H1 (cell line): ENCODE measurements around the gene HEBP2.

Experiments
- ATF3 ChIP-seq: IDR thresholded peaks from 2 replicates; pipeline ENCODE4 v1.6.1; 2011; ENCODE audit warnings: low read depth, mild to moderate bottlenecking, low read length; ENCODE audit not compliant: insufficient read depth
- CHD1 ChIP-seq: IDR thresholded peaks from 2 replicates; pipeline ENCODE4 v1.6.1; 2012; ENCODE audit warnings: low read depth, low read length, improper control_type of control experiment
- CHD7 ChIP-seq: fragments of 300-600 bp; sonication (generic); IDR thresholded peaks from 2 replicates; pipeline ENCODE4 v1.7.1; 2012; ENCODE audit warnings: low read length, moderate library complexity, mild to moderate bottlenecking, inconsistent platforms; ENCODE audit not compliant: insufficient replicate concordance
- GTF2F1 ChIP-seq: IDR thresholded peaks from 2 replicates; pipeline ENCODE4 v1.6.1; 2012; ENCODE audit warnings: low read depth, low read length, improper control_type of control experiment, borderline replicate concordance
- JUN ChIP-seq: IDR thresholded peaks from 2 replicates; pipeline ENCODE4 v1.6.1; 2011; ENCODE audit warnings: low read depth, mild to moderate bottlenecking, improper control_type of control experiment, low read length
- KDM1A ChIP-seq: fragments of 200-600, 300-600 bp; sonication (generic); IDR thresholded peaks from 2 replicates; pipeline ENCODE4 v1.7.1; 2016; ENCODE audit warnings: mild to moderate bottlenecking, low read length, borderline replicate concordance
- POLR2A ChIP-seq, 2 experiments: IDR thresholded peaks; 1 replicate in 1 of 2; 2 replicates in 1 of 2; pipeline ENCODE4 v1.6.1; 2011; ENCODE audit warnings: low read depth in 2 of 2, low read length in 2 of 2, mild to moderate bottlenecking in 2 of 2; ENCODE audit errors: control extremely low read depth in 1 of 2
- POLR2AphosphoS5 ChIP-seq: IDR thresholded peaks from 2 replicates; pipeline ENCODE4 v1.6.1; 2011; ENCODE audit warnings: low read depth, low read length
- RXRA ChIP-seq: IDR thresholded peaks from 2 replicates; pipeline ENCODE4 v1.6.1; 2011; ENCODE audit warnings: low read depth, mild to moderate bottlenecking, low read length, moderate library complexity; ENCODE audit not compliant: insufficient read depth
- SIN3A ChIP-seq, 2 experiments: IDR thresholded peaks in 1 of 2; conservative IDR thresholded peaks in 1 of 2; 2 replicates each; pipeline ENCODE4 v1.6.1; 2011 to 2012; ENCODE audit warnings: low read length in 2 of 2, improper control_type of control experiment in 1 of 2, low read depth in 1 of 2, mild to moderate bottlenecking in 1 of 2
- SUZ12 ChIP-seq: fragments of 200-600 bp; sonication (generic); IDR thresholded peaks from 2 replicates; pipeline ENCODE4 v1.6.1; 2012; ENCODE audit warnings: mild to moderate bottlenecking, inconsistent platforms, low read length, moderate library complexity, mixed read lengths
- TAF1 ChIP-seq: IDR thresholded peaks from 2 replicates; pipeline ENCODE4 v1.6.1; 2011; ENCODE audit warnings: mild to moderate bottlenecking, low read depth, low read length
- ZNF274 ChIP-seq: IDR thresholded peaks from 2 replicates; pipeline ENCODE4 v1.7.0; 2012; ENCODE audit warnings: low read length, borderline replicate concordance; ENCODE audit errors: extremely low read depth
- TF ChIP-seq, protein P1 (sequence below), 3 experiments: IDR thresholded peaks; 1 replicate in 2 of 3; 2 replicates in 1 of 3; pipeline versions ENCODE4 v1.5.1 to v1.6.1; 2011; ENCODE audit warnings: low read length in 3 of 3, mild to moderate bottlenecking in 3 of 3, inconsistent platforms in 2 of 3, low read depth in 1 of 3, moderate library complexity in 1 of 3; ENCODE audit not compliant: insufficient read depth in 1 of 3; ENCODE audit errors: control extremely low read depth in 1 of 3

- no peak for TF ChIP-seq SIN3A (conservative IDR thresholded peaks at IDR 0.05 in 1 of 2, IDR thresholded peaks at IDR 0.05 in 1 of 2; ENCODE audit: low read depth in 1 of 2, low read length in 2 of 2)
- TF ChIP-seq ZNF274: no peak
- TF ChIP-seq, protein P1, sequence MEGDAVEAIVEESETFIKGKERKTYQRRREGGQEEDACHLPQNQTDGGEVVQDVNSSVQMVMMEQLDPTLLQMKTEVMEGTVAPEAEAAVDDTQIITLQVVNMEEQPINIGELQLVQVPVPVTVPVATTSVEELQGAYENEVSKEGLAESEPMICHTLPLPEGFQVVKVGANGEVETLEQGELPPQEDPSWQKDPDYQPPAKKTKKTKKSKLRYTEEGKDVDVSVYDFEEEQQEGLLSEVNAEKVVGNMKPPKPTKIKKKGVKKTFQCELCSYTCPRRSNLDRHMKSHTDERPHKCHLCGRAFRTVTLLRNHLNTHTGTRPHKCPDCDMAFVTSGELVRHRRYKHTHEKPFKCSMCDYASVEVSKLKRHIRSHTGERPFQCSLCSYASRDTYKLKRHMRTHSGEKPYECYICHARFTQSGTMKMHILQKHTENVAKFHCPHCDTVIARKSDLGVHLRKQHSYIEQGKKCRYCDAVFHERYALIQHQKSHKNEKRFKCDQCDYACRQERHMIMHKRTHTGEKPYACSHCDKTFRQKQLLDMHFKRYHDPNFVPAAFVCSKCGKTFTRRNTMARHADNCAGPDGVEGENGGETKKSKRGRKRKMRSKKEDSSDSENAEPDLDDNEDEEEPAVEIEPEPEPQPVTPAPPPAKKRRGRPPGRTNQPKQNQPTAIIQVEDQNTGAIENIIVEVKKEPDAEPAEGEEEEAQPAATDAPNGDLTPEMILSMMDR (IDR thresholded peaks at IDR 0.05; ENCODE audit: control extremely low read depth in 1 of 3, insufficient read depth in 1 of 3, low read depth in 1 of 3, low read length in 3 of 3): no peak
- no peak for TF ChIP-seq ATF3
- no peak for TF ChIP-seq CHD1
- no peak for TF ChIP-seq GTF2F1
- TF ChIP-seq TAF1: no peak
- no peak for TF ChIP-seq POLR2AphosphoS5
- TF ChIP-seq CHD7: no peak
- no peak for TF ChIP-seq KDM1A
- TF ChIP-seq SUZ12: no peak
- TF ChIP-seq POLR2A (IDR thresholded peaks at IDR 0.05; ENCODE audit: control extremely low read depth in 1 of 2, low read depth in 2 of 2, low read length in 2 of 2): no peak
- TF ChIP-seq RXRA: no peak
- TF ChIP-seq JUN: no peak
Measured at GRCh38 chr6:138429761-138430160, 25.7 kb downstream of the HEBP2 start.
